Sigmoid colon (tissue), 7 donors: ENCODE measurements around the gene ASTN1. TPM values are rescaled to one million over a fixed set of nuclear protein-coding genes. Genes with fewer than 3 reads are reported as not detected.

Experiments
- DNase-seq: peaks from one replicate; pipeline ENCODE4 v3.0.0-alpha.2; 2019
- H3K27ac ChIP-seq, 4 donors: fragments of 200-600 bp; sonication (generic); one replicate each; pipeline ENCODE4 v1.5.1; 2016 to 2019; ENCODE audit warnings: mild to moderate bottlenecking in 1 of 4
- H3K27me3 ChIP-seq, 3 donors: fragments of 200-600 bp; sonication (generic); one replicate each; pipeline ENCODE4 v1.5.1; 2019; ENCODE audit warnings: mild to moderate bottlenecking in 1 of 3
- H3K36me3 ChIP-seq, 4 donors: fragments of 200-600 bp; sonication (generic); one replicate each; pipeline ENCODE4 v1.5.1; 2016 to 2019
- H3K4me1 ChIP-seq, 4 donors: fragments of 200-600 bp; sonication (generic); one replicate each; pipeline ENCODE4 v1.5.1; 2017 to 2019
- H3K4me3 ChIP-seq, 4 donors: fragments of 200-600 bp; sonication (generic); one replicate each; pipeline ENCODE4 v1.5.1; 2017 to 2019; ENCODE audit warnings: mild to moderate bottlenecking in 2 of 4, moderate library complexity in 1 of 4
- H3K9me3 ChIP-seq, 4 donors: fragments of 200-600 bp in 3 of 4; sonication (generic) in 3 of 4; one replicate each; pipeline versions ENCODE4 v1.5.1 to v1.6.1; 2013 to 2019
- EP300 ChIP-seq, 4 donors: sonication (generic); formaldehyde crosslinking; IDR thresholded peaks; one replicate each; pipeline ENCODE4 v1.6.1; 2017; ENCODE audit warnings: antibody characterized with exemption in 4 of 4
- POLR2A ChIP-seq, 2 donors: fragments of 450-650 bp; IDR thresholded peaks; one replicate each; pipeline ENCODE4 v1.6.1; 2016; ENCODE audit warnings: antibody characterized with exemption in 2 of 2, mild to moderate bottlenecking in 2 of 2, moderate library complexity in 2 of 2
- POLR2AphosphoS5 ChIP-seq, 4 donors: sonication (generic); formaldehyde crosslinking; IDR thresholded peaks; one replicate each; pipeline ENCODE4 v1.6.1; 2017; ENCODE audit warnings: antibody characterized with exemption in 4 of 4
- WGBS, 2 donors: extraction: QIAGEN DNeasy Blood & Tissue Kit; methylation state at CpG; one replicate each; pipeline ENCODE4 v1.1.7; 2013; 5-methylcytosine and 5-hydroxymethylcytosine counted together
- intact Hi-C: fragments of 100-400 bp; cut with DNase I; formaldehyde crosslinking; loops from one replicate; pipeline ENCODE4 v1.15.1; 2023
- polyA plus RNA-seq, 3 donors: library from polyadenylated mRNA; stranded (reverse); fragments of 200-250 nt; gene quantifications; one replicate each; pipeline ENCODE4 v1.2.3, GENCODE V29; 2013
- total RNA-seq, 4 donors: library from RNA; depleted of rRNA; stranded (reverse); fragments of >200 nt; gene quantifications; one replicate each; pipeline ENCODE4 v1.1.0, GENCODE V29; 2016
- TF ChIP-seq, protein P1 (sequence below), 4 experiments: fragments of 450-650 bp in 3 of 4; fragments of 200-600 bp in 1 of 4; IDR thresholded peaks; one replicate each; pipeline ENCODE4 v1.5.1; 2016 to 2019; ENCODE audit warnings: antibody characterized with exemption in 4 of 4, mild to moderate bottlenecking in 3 of 4, moderate library complexity in 2 of 4
- donor health status: healthy with polysubstance abuse.
- donor health status: Bipolar disorder and iron deficiency.
- donor health status: healthy.

ASTN1 gene
- total and polyA plus RNA-seq, 7 donors, result 0.49 to 2.2 (median 1.4) TPM; not detected in 2

DNA sequence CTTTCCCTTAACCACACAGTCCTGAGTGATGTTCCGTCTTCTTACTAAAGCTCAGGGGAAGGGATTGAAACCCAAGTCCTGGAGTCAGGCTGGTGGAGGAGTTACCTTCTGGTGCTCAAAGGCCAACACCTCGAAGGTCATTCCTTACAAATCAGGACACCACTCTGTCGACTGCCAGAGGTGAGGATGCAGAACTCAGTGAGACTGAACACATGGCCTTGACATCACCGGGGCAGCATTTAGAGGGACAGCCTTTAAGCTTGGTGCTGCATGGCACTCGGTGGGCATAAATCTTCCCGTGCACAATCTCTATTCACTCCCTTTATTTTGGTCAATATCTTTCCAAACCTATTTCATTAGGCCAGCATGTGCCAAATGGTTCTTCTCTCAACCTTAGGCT is 130.9 kb downstream of the ASTN1 start:
- TF ChIP-seq EP300 (IDR thresholded peaks at IDR 0.05) (no peak), POLR2A (IDR thresholded peaks at IDR 0.05) (no peak), POLR2AphosphoS5 (IDR thresholded peaks at IDR 0.05) (no peak)
- TF ChIP-seq, protein P1, sequence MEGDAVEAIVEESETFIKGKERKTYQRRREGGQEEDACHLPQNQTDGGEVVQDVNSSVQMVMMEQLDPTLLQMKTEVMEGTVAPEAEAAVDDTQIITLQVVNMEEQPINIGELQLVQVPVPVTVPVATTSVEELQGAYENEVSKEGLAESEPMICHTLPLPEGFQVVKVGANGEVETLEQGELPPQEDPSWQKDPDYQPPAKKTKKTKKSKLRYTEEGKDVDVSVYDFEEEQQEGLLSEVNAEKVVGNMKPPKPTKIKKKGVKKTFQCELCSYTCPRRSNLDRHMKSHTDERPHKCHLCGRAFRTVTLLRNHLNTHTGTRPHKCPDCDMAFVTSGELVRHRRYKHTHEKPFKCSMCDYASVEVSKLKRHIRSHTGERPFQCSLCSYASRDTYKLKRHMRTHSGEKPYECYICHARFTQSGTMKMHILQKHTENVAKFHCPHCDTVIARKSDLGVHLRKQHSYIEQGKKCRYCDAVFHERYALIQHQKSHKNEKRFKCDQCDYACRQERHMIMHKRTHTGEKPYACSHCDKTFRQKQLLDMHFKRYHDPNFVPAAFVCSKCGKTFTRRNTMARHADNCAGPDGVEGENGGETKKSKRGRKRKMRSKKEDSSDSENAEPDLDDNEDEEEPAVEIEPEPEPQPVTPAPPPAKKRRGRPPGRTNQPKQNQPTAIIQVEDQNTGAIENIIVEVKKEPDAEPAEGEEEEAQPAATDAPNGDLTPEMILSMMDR (IDR thresholded peaks at IDR 0.05), result no peak
- Histone ChIP-seq H3K9me3 (no peaks in the 10 kb centered on the region), H3K4me1 (no peaks in the 10 kb centered on the region), H3K27ac (no peak overlapping the region), H3K36me3 (no peaks in the 10 kb centered on the region), H3K27me3 (no peaks in the 10 kb centered on the region), H3K4me3 (no peak overlapping the region)
- intact Hi-C loops, result no loop called here
- DNase-seq, result no peak
- WGBS, 2 donors, result 63 to 82% methylated on average over 6 of the region's 6 CpGs

DNA sequence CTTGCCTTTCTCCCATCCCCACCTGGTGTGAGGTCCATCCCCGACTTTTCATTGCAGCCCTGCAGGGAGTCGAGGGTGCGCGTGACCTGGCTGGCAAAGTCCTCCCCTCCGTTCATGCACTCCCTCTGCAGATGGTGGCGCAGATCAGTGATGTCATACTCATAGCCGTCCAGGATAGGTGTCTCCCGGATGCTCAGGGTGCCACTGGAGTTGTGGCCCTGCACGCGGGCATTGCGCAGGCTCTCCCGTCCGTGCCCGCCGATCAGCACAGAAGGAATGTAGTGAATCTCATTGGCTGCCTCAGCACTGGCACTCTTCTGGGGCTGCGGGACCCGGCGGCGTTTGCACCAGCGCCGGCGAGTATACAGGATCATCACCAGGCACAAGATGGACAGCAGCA is 132.1 kb downstream of the ASTN1 start:
- Histone ChIP-seq H3K4me1 (no peaks in the 10 kb centered on the region), H3K27ac (no peak overlapping the region), H3K36me3 (no peaks in the 10 kb centered on the region), H3K4me3 (no peak overlapping the region), H3K9me3 (no peaks in the 10 kb centered on the region), H3K27me3 (no peaks in the 10 kb centered on the region)
- intact Hi-C loops, result no loop called here
- TF ChIP-seq POLR2AphosphoS5 (IDR thresholded peaks at IDR 0.05), result no peak
- no peak for TF ChIP-seq POLR2A (IDR thresholded peaks at IDR 0.05)
- TF ChIP-seq, protein P1 (IDR thresholded peaks at IDR 0.05), result no peak
- no peak for TF ChIP-seq EP300 (IDR thresholded peaks at IDR 0.05)
- 84 to 86% methylated on average over 22 of the region's 22 CpGs for WGBS, 2 donors
- no peak for DNase-seq

DNA sequence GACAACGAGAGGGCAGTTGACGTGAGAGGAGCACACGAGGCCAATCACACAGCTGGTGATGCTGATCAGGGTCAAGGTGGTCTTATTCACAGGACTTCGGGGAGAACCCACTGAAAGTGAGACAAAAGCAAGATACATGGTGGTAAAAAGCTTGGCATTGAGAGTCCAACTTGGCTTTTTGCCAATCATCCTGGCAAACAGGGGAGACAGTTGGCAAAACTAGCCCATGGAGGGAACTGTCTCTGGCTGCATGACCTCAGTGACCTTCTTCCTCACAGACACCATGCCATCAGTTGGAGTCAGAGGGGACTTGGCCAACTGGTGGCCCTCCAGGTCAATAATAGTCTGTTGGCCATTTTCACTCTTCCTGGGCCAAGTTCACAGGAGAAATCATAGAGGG is 139.9 kb downstream of the ASTN1 start:
- TF ChIP-seq EP300 (IDR thresholded peaks at IDR 0.05) (no peak), POLR2AphosphoS5 (IDR thresholded peaks at IDR 0.05) (no peak), POLR2A (IDR thresholded peaks at IDR 0.05) (no peak)
- TF ChIP-seq, protein P1 (IDR thresholded peaks at IDR 0.05), result no peak
- no peak for DNase-seq
- Histone ChIP-seq H3K27ac (no peak overlapping the region), H3K36me3 (no peaks in the 10 kb centered on the region), H3K4me3 (no peak overlapping the region), H3K27me3 (no peaks in the 10 kb centered on the region), H3K9me3 (no peaks in the 10 kb centered on the region), H3K4me1 (no peaks in the 10 kb centered on the region)
- intact Hi-C loops, result no loop called here
- 81 to 89% methylated on average over 4 of the region's 4 CpGs for WGBS, 2 donors

DNA sequence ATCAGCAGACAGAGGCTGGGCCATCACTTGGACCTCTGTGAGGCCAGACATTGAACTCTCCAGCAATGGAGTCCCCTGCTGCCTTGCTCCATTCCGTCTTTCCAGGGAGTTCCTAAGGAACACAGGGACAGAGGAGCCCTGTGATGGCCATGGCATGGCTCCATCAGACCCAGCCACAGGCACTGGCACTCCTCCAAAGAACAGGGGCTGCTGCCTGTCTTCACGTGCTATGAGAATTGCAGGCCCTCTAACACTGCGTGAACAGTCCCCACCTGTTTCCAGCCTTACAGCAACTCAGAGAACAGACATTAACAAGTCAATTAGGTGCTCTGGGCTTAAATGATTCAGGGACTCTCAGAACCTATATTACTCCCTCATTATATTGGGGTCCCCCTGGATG is 140.8 kb downstream of the ASTN1 start:
- no peak for TF ChIP-seq POLR2AphosphoS5 (IDR thresholded peaks at IDR 0.05)
- TF ChIP-seq POLR2A (IDR thresholded peaks at IDR 0.05), result no peak
- TF ChIP-seq, protein P1 (IDR thresholded peaks at IDR 0.05), result no peak
- no peak for TF ChIP-seq EP300 (IDR thresholded peaks at IDR 0.05)
- Histone ChIP-seq H3K27me3 (no peaks in the 10 kb centered on the region), H3K4me1 (no peaks in the 10 kb centered on the region), H3K27ac (no peak overlapping the region), H3K36me3 (no peaks in the 10 kb centered on the region), H3K9me3 (no peaks in the 10 kb centered on the region), H3K4me3 (no peak overlapping the region)
- WGBS, 2 donors, result 71 to 79% methylated on average over 3 of the region's 3 CpGs
- DNase-seq, result no peak
- intact Hi-C loops, result no loop called here

DNA sequence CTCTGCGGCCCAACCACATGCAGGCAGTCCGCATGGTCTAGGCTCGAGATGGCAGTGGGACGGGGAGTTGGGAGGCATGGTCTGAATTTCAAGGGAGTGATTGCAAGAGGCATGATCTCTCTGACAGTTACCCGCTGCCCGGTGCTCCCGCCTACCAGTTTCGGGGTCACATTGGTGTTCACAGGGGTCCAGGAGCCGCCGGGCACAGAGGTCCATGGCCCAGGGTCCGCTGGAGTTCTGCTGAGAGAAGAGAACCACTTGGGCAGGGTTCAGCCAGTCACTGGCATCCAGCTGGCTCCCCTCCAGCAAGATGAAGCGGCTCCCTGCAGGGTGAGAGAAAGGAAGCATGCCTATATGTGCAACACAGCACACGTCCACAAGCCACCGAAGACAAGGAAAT is 141.3 kb downstream of the ASTN1 start:
- Histone ChIP-seq H3K27me3 (no peaks in the 10 kb centered on the region), H3K4me3 (no peak overlapping the region), H3K27ac (no peak overlapping the region), H3K36me3 (no peaks in the 10 kb centered on the region), H3K4me1 (no peaks in the 10 kb centered on the region), H3K9me3 (no peaks in the 10 kb centered on the region)
- no peak for DNase-seq
- 85 to 90% methylated on average over 14 of the region's 14 CpGs for WGBS, 2 donors
- no peak for TF ChIP-seq POLR2AphosphoS5 (IDR thresholded peaks at IDR 0.05)
- intact Hi-C loops, result no loop called here
